Measurements from ENCODE around the gene SYAP1.

- no peak for TF ChIP-seq POLR2A (IDR thresholded peaks at IDR 0.05; ENCODE audit: low read depth, low read length)
- no peak for TF ChIP-seq POLR2AphosphoS5 (IDR thresholded peaks at IDR 0.05; ENCODE audit: low read depth, low read length)
- TF ChIP-seq TAF1 (IDR thresholded peaks at IDR 0.05; ENCODE audit: borderline replicate concordance, low read depth, low read length), result no peak
Measured at GRCh38 chrX:16765594-16765993, 46.2 kb downstream of the SYAP1 start.
